ENCODE results near the gene RNF144B. TPM values are rescaled to one million over a fixed set of nuclear protein-coding genes. Genes with fewer than 3 reads are reported as not detected.

The RNF144B gene
- total RNA-seq, 1 experiment from 2014 or later, result 8.2 TPM

DNA sequence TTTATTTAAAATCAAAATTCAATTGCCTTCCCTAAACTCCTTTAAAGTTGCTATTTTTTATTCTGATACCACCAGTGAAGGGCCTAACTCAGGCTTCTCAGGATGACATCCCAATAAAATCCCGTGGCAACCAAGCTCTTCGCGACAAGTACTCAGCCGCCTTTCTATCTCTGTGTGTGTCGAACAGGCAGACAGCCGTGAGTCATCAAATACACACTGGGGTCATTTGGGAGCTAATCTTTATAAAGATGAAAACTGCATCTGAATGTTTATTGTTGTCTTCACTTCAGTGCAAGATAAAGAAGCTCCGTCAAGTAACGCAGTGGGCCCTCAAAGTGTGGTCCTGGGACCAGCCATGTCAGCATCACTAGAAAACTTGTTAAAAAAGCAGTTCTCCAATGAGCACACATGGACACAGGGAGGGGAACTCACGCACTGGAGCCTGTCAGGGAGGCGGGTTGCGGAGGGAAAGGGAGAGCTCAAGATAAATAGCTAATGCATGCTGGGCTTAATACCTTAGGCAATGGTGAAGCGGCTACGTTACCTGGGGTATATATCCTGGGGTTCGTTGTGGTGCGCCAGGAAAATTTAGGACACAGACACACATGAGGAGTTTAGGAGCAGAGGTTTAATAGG is 119.3 kb downstream of the RNF144B start (continued):
- TF ChIP-seq, protein P1, sequence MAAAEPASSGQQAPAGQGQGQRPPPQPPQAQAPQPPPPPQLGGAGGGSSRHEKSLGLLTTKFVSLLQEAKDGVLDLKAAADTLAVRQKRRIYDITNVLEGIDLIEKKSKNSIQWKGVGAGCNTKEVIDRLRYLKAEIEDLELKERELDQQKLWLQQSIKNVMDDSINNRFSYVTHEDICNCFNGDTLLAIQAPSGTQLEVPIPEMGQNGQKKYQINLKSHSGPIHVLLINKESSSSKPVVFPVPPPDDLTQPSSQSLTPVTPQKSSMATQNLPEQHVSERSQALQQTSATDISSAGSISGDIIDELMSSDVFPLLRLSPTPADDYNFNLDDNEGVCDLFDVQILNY (CRISPR knock-in tag; IDR thresholded peaks at IDR 0.05), result no peak
- TF ChIP-seq ZNF425 (CRISPR knock-in tag; conservative IDR thresholded peaks at IDR 0.05) (no peak), CREB1 (CRISPR knock-in tag; IDR thresholded peaks at IDR 0.05) (no peak)

- CTCF ChIA-PET, result interaction anchor here (0.6 to 0.8 kb wide), 2 partner anchors 160 to 347 kb away, joined by 3 to 5 read pairs; no protein-coding TSS in a partner anchor
- peaks cover 15% of the 10 kb centered on the region for H3K4me1 Mint-ChIP-seq
- POLR2A ChIA-PET, result interaction anchor here (0.7 kb wide), 1 partner anchor 17 kb away, joined by 3 read pairs; no protein-coding TSS in a partner anchor
- no peak for DNase-seq (ENCODE audit: low spot score)
- ATAC-seq, result no peak
- no peak overlapping the region for H3K27ac Mint-ChIP-seq
- H3K9me3 Mint-ChIP-seq, result peaks cover 4% of the 10 kb centered on the region
- no peaks in the 10 kb centered on the region for H3K36me3 Mint-ChIP-seq
- no peaks in the 10 kb centered on the region for H3K27me3 Mint-ChIP-seq (ENCODE audit: low read depth)
- no peak overlapping the region for H3K4me3 Mint-ChIP-seq
- TF ChIP-seq, protein P2, sequence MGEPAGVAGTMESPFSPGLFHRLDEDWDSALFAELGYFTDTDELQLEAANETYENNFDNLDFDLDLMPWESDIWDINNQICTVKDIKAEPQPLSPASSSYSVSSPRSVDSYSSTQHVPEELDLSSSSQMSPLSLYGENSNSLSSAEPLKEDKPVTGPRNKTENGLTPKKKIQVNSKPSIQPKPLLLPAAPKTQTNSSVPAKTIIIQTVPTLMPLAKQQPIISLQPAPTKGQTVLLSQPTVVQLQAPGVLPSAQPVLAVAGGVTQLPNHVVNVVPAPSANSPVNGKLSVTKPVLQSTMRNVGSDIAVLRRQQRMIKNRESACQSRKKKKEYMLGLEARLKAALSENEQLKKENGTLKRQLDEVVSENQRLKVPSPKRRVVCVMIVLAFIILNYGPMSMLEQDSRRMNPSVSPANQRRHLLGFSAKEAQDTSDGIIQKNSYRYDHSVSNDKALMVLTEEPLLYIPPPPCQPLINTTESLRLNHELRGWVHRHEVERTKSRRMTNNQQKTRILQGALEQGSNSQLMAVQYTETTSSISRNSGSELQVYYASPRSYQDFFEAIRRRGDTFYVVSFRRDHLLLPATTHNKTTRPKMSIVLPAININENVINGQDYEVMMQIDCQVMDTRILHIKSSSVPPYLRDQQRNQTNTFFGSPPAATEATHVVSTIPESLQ (CRISPR knock-in tag; IDR thresholded peaks at IDR 0.05), result no peak
- TF ChIP-seq ZNF396 (CRISPR knock-in tag; IDR thresholded peaks at IDR 0.05; ENCODE audit: borderline replicate concordance), result no peak
- TF ChIP-seq, protein P3, sequence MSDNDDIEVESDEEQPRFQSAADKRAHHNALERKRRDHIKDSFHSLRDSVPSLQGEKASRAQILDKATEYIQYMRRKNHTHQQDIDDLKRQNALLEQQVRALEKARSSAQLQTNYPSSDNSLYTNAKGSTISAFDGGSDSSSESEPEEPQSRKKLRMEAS (CRISPR knock-in tag; IDR thresholded peaks at IDR 0.05), result no peak
- no peak for TF ChIP-seq ZNF425 (CRISPR knock-in tag; conservative IDR thresholded peaks at IDR 0.05)
- TF ChIP-seq ELF4 (CRISPR knock-in tag; IDR thresholded peaks at IDR 0.05; ENCODE audit: low read depth), result no peak
- no peak for TF ChIP-seq E2F1 (CRISPR knock-in tag; IDR thresholded peaks at IDR 0.05)
- TF ChIP-seq SMAD4 (CRISPR knock-in tag; IDR thresholded peaks at IDR 0.05), result no peak
- no peak for TF ChIP-seq ATF1 (CRISPR knock-in tag; IDR thresholded peaks at IDR 0.05)
- TF ChIP-seq, protein P4, sequence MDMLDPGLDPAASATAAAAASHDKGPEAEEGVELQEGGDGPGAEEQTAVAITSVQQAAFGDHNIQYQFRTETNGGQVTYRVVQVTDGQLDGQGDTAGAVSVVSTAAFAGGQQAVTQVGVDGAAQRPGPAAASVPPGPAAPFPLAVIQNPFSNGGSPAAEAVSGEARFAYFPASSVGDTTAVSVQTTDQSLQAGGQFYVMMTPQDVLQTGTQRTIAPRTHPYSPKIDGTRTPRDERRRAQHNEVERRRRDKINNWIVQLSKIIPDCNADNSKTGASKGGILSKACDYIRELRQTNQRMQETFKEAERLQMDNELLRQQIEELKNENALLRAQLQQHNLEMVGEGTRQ (CRISPR knock-in tag; IDR thresholded peaks at IDR 0.05), result no peak
- TF ChIP-seq, protein P5, sequence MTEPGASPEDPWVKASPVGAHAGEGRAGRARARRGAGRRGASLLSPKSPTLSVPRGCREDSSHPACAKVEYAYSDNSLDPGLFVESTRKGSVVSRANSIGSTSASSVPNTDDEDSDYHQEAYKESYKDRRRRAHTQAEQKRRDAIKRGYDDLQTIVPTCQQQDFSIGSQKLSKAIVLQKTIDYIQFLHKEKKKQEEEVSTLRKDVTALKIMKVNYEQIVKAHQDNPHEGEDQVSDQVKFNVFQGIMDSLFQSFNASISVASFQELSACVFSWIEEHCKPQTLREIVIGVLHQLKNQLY (CRISPR knock-in tag; IDR thresholded peaks at IDR 0.05), result no peak
- no peak for TF ChIP-seq ZBTB21 (CRISPR knock-in tag; IDR thresholded peaks at IDR 0.05; ENCODE audit: borderline replicate concordance)
- no peak for TF ChIP-seq ZNF121 (CRISPR knock-in tag; IDR thresholded peaks at IDR 0.05)
- no peak for TF ChIP-seq AFF4 (CRISPR knock-in tag; IDR thresholded peaks at IDR 0.05; ENCODE audit: borderline replicate concordance)
- no peak for TF ChIP-seq ERG (CRISPR knock-in tag; IDR thresholded peaks at IDR 0.05)
- no peak for TF ChIP-seq CBFB (CRISPR knock-in tag; IDR thresholded peaks at IDR 0.05; ENCODE audit: low read depth)
- no peak for TF ChIP-seq NR3C1 (CRISPR knock-in tag; conservative IDR thresholded peaks at IDR 0.05; ENCODE audit: low read depth)
These were observed 119.9 kb downstream of the RNF144B start for GRCh38 chr6:18507018-18507415.

All from WTC11 (cell line).